Subcutaneous adipose tissue (tissue), 4 donors: Measurements from ENCODE around the gene SGIP1. TPM values are rescaled to one million over a fixed set of nuclear protein-coding genes. Genes with fewer than 3 reads are reported as not detected.

Experiments used
- total RNA-seq, 4 donors: library from RNA; depleted of rRNA; stranded (reverse); fragments of >200 nt; gene quantifications; one replicate each; pipeline ENCODE4 v1.1.0, GENCODE V29; 2016
- TF ChIP-seq, protein P1 (sequence below): fragments of 450-650 bp; IDR thresholded peaks from one replicate; pipeline ENCODE4 v1.5.1; 2016; ENCODE audit warnings: low read depth, mild to moderate bottlenecking, control low read depth, antibody characterized with exemption, moderate library complexity

Gene SGIP1, protein sequence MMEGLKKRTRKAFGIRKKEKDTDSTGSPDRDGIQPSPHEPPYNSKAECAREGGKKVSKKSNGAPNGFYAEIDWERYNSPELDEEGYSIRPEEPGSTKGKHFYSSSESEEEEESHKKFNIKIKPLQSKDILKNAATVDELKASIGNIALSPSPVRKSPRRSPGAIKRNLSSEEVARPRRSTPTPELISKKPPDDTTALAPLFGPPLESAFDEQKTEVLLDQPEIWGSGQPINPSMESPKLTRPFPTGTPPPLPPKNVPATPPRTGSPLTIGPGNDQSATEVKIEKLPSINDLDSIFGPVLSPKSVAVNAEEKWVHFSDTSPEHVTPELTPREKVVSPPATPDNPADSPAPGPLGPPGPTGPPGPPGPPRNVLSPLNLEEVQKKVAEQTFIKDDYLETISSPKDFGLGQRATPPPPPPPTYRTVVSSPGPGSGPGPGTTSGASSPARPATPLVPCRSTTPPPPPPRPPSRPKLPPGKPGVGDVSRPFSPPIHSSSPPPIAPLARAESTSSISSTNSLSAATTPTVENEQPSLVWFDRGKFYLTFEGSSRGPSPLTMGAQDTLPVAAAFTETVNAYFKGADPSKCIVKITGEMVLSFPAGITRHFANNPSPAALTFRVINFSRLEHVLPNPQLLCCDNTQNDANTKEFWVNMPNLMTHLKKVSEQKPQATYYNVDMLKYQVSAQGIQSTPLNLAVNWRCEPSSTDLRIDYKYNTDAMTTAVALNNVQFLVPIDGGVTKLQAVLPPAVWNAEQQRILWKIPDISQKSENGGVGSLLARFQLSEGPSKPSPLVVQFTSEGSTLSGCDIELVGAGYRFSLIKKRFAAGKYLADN
- total RNA-seq: 10 to 100 TPM in 3 of 4 donors, 1 to 10 TPM in 1; 5.9 to 23.1 (median 18.0) TPM

DNA sequence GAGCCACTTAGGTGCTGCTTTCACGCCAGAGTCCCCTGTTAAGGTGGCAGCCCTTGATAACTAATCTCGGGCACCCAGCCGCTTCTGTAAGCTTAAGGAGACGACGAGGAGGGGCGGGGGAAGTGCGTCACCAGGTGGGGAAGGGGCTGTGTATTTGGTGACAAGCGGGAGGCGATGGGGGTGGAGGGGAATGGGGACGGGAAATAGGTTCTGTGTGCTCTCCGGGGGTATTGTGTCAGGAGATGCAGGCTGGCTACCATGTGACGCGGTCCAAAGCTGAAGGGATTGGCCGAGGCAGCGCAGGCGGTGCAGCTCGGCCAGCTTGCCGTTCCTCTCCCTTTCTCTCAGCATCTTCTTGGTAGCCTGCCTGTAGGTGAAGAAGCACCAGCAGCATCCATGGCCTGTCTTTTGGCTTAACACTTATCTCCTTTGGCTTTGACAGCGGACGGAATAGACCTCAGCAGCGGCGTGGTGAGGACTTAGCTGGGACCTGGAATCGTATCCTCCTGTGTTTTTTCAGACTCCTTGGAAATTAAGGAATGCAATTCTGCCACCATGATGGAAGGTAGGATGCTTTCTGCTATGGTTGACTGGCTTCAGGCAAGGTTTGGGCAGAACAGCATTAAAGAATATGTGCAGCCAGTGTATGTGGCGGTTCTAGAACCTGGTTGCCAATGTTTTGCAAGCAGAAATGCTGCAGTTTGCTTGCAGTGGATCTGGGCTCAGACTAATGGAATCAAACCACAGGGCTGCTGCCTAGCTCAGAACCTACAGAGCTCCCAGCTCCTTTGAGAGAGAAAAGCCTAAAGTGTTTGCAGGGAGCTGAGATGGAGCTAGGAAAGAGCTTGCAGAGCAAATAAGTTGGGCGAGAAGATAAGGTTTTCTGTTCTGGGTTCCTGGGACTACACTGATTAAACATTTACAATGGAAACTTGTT lies at the start of gene SGIP1:
Gene SGIP1, plus strand, starts transcription at position 350 of the 937 bp plus-strand sequence. Its CDS starts 206 bp downstream, at position 556.
- TF ChIP-seq, protein P1, sequence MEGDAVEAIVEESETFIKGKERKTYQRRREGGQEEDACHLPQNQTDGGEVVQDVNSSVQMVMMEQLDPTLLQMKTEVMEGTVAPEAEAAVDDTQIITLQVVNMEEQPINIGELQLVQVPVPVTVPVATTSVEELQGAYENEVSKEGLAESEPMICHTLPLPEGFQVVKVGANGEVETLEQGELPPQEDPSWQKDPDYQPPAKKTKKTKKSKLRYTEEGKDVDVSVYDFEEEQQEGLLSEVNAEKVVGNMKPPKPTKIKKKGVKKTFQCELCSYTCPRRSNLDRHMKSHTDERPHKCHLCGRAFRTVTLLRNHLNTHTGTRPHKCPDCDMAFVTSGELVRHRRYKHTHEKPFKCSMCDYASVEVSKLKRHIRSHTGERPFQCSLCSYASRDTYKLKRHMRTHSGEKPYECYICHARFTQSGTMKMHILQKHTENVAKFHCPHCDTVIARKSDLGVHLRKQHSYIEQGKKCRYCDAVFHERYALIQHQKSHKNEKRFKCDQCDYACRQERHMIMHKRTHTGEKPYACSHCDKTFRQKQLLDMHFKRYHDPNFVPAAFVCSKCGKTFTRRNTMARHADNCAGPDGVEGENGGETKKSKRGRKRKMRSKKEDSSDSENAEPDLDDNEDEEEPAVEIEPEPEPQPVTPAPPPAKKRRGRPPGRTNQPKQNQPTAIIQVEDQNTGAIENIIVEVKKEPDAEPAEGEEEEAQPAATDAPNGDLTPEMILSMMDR: no peak

DNA sequence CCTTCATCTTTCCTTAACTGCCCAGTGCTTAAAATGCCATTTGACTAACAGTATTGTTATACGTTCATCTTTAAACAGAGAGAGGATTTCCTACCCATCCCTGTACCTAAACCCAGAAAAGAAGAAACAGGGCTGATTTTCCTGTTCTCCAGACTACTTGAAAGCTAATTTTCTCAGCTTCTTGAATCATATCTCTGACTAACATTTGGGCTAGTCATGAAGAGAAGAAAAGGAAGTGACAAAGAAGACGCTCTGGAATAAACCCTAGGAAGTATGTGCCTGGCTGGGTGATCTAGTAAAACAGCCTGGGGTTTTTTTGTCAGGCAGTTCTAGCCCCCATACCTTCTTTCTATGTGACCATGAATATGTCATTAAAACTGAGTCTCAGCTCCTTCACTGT lies 44.8 kb upstream of the SGIP1 start:
- TF ChIP-seq, protein P1: no peak

DNA sequence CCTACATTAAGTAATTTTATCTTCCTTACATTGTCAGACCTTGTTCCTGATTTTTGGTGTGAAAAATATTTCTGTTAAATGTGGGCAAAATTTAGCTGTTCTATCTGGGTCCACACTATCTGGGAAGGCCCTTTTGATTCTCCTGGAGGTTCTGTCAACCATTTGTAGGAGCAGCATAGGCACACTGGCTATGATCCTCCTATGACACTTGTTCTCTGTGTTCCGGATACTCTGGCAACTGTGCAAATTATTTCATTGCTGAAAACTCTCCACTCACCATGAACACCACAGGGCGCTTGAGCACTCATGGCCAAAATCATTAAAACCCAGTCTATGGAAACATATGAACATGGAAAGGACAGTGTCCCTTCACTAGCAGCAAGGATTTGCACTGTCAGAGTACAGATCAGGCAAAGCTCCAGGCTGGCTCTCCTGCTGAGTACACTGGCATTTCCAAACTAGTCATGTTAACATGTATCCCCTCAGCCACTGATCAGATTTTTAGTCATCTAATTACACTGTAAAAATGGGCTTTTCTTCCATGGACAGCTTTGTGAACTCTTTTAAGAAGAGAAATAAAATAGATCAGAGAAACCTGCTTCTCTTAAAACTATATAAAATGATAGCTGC lies 43.9 kb upstream of the SGIP1 start:
- TF ChIP-seq, protein P1: no peak

DNA sequence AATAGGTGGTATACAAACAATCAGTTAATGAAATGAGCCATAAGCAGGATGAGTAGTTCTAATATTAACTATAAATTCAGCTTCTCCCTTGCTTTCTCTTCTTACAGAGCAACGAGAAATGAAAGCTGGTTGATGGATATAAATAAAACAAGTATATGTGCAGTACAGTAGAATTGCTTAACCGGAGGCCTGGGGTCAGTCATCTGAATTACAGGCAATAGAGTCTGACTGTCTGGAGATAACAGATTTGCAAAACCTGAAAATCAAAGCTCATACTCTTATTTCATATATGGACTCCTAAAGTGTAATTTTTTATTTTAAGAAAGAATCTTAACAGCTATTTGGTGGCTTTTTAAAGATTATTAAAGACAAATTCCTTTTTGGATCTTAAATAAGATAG lies 43.1 kb upstream of the SGIP1 start:
- TF ChIP-seq, protein P1: no peak

DNA sequence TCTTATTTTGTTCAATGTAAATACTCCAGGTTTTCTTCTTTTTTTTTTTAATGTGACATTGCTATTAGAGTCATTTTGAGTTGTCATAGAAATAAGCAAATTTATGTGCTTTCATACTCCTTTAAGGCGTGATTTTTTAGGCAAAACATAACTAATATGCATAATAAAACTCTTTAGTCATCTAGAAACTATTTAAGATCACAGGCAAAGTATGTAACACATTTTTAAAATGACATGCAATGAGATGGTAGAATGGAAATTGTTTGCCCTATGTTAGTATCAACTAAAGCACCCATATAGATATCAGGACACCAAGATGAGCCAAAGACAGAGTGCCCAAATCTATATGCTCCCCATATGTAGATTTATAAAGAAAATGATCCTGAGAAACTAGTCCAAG lies 41.5 kb upstream of the SGIP1 start:
- TF ChIP-seq, protein P1: no peak

DNA sequence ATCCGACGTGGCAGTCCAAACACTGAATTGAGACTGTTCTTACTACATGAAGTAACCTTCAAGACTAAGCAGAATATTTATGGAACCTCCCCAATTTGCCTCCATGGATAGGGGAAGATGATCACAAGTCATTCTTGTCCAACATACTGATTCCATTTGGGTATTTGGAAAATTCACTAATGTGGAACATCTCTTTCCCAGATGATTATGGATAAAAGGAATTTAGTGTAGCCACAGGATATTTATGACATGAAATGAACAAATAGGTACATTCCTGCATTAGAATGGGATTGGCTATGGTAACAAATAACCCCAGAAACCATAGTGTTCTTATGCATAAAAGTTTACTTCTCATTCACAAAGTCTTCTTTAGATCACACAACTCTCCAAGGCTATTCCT lies 40.2 kb upstream of the SGIP1 start:
- TF ChIP-seq, protein P1: no peak
